Activated CD4-positive, alpha-beta memory T cell treated with anti-CD3 and anti-CD28 coated beads for 36 hours (primary cell): Measurements from ENCODE around the gene GHDC. TPM values are rescaled to one million over a fixed set of nuclear protein-coding genes. Genes with fewer than 3 reads are reported as not detected.
A peak's percentile ranks its signal among the peaks of the same experiment; 100 is the strongest.
"Not testable (repeated sequence)": the region's sequence is repeated elsewhere in the genome, so short reads cannot be mapped to it uniquely, and the experiment has no call there.

Experiments
- CTCF ChIA-PET: fragments of 350-600 bp; sonication (Branson Sonifier 250); formaldehyde crosslinking; loops from one replicate; lab custom pipeline; 2021; ENCODE audit warnings: antibody characterized with exemption, inconsistent platforms; lab: Charles Lee
- POLR2A ChIA-PET: fragments of 350-600 bp; sonication (Branson Sonifier 250); formaldehyde crosslinking; loops from one replicate; lab custom pipeline; 2021; ENCODE audit warnings: antibody characterized with exemption; lab: Charles Lee
- DNase-seq: peaks from one replicate; pipeline ENCODE4 v3.0.0-alpha.2; 2020
- H3K27ac Mint-ChIP-seq: one replicate; pipeline ENCODE4 v1.8.0; 2021; ENCODE audit warnings: mixed read lengths
- H3K27me3 Mint-ChIP-seq: one replicate; pipeline ENCODE4 v1.8.0; 2021; ENCODE audit warnings: mixed read lengths
- H3K36me3 Mint-ChIP-seq: one replicate; pipeline ENCODE4 v1.8.0; 2021; ENCODE audit warnings: mixed read lengths
- H3K4me1 Mint-ChIP-seq: one replicate; pipeline ENCODE4 v1.8.0; 2021; ENCODE audit warnings: low read depth, mixed read lengths
- H3K4me3 Mint-ChIP-seq: one replicate; pipeline ENCODE4 v1.8.0; 2021; ENCODE audit warnings: mild to moderate bottlenecking, mixed read lengths
- H3K9me3 Mint-ChIP-seq: one replicate; pipeline ENCODE4 v1.8.0; 2021; ENCODE audit warnings: mixed read lengths
- intact Hi-C: fragments of 100-400 bp; cut with micrococcal nuclease; formaldehyde crosslinking; loops from one replicate; pipeline ENCODE4 v1.15.1; 2023
- total RNA-seq, 2 experiments: library from RNA; stranded (reverse); gene quantifications; one replicate each; pipeline ENCODE4 v1.2.3, GENCODE V29; 2021

The GHDC gene, protein sequence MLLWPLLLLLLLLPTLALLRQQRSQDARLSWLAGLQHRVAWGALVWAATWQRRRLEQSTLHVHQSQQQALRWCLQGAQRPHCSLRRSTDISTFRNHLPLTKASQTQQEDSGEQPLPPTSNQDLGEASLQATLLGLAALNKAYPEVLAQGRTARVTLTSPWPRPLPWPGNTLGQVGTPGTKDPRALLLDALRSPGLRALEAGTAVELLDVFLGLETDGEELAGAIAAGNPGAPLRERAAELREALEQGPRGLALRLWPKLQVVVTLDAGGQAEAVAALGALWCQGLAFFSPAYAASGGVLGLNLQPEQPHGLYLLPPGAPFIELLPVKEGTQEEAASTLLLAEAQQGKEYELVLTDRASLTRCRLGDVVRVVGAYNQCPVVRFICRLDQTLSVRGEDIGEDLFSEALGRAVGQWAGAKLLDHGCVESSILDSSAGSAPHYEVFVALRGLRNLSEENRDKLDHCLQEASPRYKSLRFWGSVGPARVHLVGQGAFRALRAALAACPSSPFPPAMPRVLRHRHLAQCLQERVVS
- 10 to 100 TPM; 13.1 to 13.5 TPM for total RNA-seq

DNA sequence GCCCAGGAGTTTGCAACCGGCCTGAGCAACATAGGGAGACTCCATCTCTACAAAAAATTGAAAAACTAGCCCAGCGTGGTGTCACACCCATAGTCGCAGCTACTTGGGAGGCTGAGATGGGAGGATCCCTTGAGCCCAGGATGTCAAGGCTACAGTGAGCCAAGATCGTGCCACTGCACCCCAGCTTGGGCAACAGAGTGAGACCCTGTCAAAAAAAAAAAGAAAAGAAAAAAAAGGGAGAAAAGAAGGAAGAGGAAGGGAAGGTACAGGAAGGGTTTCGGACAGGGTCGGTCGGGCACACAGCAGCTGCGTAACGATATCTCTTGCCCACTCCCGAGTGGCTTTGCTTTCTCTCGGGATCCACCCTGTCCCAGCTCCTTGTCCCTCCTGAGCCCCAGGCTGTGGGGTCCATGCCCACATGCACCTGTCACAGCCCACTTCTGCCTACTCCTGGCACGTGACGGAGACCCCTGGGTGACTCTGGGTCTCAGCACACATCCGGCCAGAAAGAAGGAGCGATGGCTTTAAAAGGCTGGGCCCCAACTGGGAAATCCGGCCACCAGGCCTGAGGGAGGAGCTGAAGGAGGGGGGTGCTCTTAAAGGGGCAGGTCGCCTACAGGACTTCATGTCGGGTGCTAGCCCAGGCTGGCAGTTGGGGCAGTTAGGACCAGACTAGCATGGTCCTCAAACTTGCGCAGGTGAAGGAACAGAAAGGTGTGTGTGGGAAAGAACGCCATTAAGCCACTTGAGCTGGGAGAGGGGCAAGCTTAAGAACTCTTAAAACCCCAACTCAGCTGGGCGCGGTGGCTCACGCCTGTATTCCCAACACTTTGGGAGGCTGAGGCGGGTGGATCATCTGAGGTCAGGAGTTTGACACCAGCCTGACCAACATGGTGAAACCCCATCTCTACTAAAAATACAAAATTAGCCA is at the start of gene GHDC:
Gene GHDC (minus strand): TSS at position 526 of the 931 bp plus-strand sequence. CDS start 913 bp downstream, outside the sequence.
- POLR2A ChIA-PET, result interaction anchor here (1.0 to 2.6 kb wide), 7 partner anchors 10 to 194 kb away, joined by 3 to 9 read pairs (median 5); partner anchors contain the start of genes HCRT, KCNH4, STAT3 and STAT5A
- peak; percentile 89 for DNase-seq
- CTCF ChIA-PET, result interaction anchor here (1.5 to 3.5 kb wide), 4 partner anchors 10 to 95 kb away, joined by 4 to 26 read pairs (median 11); partner anchors contain the start of gene KCNH4
- peak within 1 kb of the TSS; percentile 81 for H3K4me3 Mint-ChIP-seq
- H3K4me1 Mint-ChIP-seq, result peaks cover 18% of the 10 kb centered on the region
- H3K27ac Mint-ChIP-seq, result peak within 1 kb of the TSS; percentile 68
- intact Hi-C loops, result loop anchor here (1.0 kb wide), 1 partner anchor 10 kb away; no protein-coding TSS in a partner anchor
- no peaks in the 10 kb centered on the region for H3K9me3 Mint-ChIP-seq
- H3K27me3 Mint-ChIP-seq, result no peaks in the 10 kb centered on the region
- no peaks in the 10 kb centered on the region for H3K36me3 Mint-ChIP-seq

DNA sequence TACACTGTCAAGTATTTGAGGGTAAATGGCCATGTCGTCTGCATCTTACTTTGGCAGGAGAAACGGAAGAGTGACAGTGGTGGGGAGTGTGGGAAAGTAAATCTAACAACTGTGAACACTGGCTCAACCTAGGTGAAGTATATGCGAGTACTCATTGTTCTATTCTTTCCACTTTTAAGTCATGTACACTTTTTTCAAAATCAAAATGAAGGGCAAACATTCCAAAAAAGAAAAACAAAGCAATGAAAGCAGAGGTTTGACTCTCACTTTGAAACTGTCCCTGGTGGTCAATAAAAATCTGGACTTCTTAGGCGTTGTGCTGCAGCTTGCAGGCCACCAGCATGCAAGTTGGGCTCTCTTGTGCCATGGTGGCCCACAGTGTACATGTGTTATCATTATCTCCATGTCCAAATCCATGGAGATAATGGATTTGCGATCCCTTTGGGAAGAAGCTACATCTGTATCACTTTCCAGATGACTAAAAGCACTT is 49.2 kb upstream of the GHDC start:
- ChIA-PET CTCF (interaction anchor here (0.7 to 2.0 kb wide), 4 partner anchors 8 to 26 kb away, joined by 3 to 8 read pairs (median 4); no protein-coding TSS in a partner anchor), POLR2A (interaction anchor here (0.6 kb wide), 2 partner anchors 11 to 27 kb away, joined by 3 read pairs; no protein-coding TSS in a partner anchor)
- no peak overlapping the region for H3K4me3 Mint-ChIP-seq
- peaks cover 48% of the 10 kb centered on the region for H3K4me1 Mint-ChIP-seq
- DNase-seq, result no peak
- intact Hi-C loops, result no loop called here
- no peaks in the 10 kb centered on the region for H3K9me3 Mint-ChIP-seq
- peak overlapping the region; percentile 60 for H3K27ac Mint-ChIP-seq
- H3K36me3 Mint-ChIP-seq, result peaks cover 16% of the 10 kb centered on the region
- H3K27me3 Mint-ChIP-seq, result no peaks in the 10 kb centered on the region

DNA sequence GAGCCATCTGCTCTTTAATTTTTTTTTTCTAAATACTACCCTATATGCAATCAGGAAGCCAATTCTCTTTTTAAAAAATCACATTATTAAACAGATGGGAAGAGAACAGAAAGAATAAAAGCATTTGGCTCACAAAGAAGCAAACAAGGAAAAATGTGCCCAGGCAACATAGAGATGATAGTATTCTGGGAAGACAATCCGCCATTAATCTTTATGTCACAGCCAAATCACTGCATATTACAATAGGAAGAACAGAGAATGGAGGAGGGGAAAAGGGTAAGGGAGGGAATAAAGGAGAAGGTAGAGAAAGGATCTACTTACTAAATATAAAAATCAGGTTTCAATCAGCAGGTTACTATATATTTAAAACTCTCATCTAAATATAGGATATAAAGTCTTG is 47.6 kb upstream of the GHDC start:
- Mint-ChIP-seq H3K27me3 (no peaks in the 10 kb centered on the region), H3K27ac (no peak overlapping the region), H3K4me3 (no peak overlapping the region), H3K4me1 (peaks cover 38% of the 10 kb centered on the region), H3K36me3 (peaks cover 10% of the 10 kb centered on the region), H3K9me3 (no peaks in the 10 kb centered on the region)
- intact Hi-C loops, result no loop called here
- ChIA-PET CTCF (no interaction called here), POLR2A (no interaction called here)
- no peak for DNase-seq

DNA sequence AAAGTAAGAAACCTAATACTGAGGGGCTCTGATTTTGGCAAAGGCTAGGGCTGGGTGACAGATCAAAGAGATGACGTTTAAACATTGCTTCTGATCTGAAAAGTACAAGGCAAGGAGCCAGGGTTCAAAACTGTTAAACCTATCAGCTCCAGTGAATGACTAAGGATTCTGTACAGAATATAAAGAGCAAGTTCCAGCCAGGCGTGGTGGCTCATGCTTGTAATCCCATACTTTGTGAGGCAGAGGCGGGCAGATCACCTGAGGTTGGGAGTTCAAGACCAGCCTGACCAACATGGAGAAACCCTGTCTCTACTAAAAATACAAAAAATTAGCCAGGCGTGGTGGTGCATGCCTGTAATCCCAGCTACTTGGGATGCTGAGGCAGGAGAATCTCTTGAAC is 46.6 kb upstream of the GHDC start:
- peaks cover 11% of the 10 kb centered on the region for H3K36me3 Mint-ChIP-seq
- DNase-seq, H3K9me3 Mint-ChIP-seq, H3K4me3 Mint-ChIP-seq, H3K27me3 Mint-ChIP-seq, H3K27ac Mint-ChIP-seq, POLR2A ChIA-PET, intact Hi-C loops: not testable (repeated sequence)
- H3K4me1 Mint-ChIP-seq, result peaks cover 36% of the 10 kb centered on the region
- CTCF ChIA-PET, result interaction anchor here (1.2 kb wide), 1 partner anchor 59 kb away, joined by 3 read pairs; no protein-coding TSS in a partner anchor

DNA sequence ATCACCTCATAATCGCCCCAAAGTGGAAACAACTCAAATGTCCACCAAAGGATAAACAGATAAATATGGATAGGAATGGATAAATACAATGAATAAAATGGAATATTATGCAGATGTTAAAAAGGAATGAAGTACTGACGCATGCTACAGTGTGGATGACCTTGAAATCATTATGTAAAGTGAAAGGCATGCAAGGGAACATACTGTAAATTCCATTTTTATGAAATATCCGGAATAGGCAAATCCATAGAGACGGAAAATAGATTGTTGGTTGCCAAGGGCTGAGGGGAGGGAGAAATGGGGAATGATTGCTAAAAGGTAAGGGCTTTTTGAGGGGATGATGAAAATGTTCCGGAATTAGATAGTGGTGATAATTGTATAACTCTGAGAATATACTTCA is 45.9 kb upstream of the GHDC start:
- H3K4me3 Mint-ChIP-seq, result no peak overlapping the region
- intact Hi-C loops, result no loop called here
- DNase-seq, result no peak
- peaks cover 11% of the 10 kb centered on the region for H3K36me3 Mint-ChIP-seq
- ChIA-PET CTCF (interaction anchor here (1.2 kb wide), 1 partner anchor 59 kb away, joined by 3 read pairs; no protein-coding TSS in a partner anchor), POLR2A (interaction anchor here (1.4 kb wide), 1 partner anchor 8 kb away, joined by 4 read pairs; no protein-coding TSS in a partner anchor)
- no peak overlapping the region for H3K27ac Mint-ChIP-seq
- no peaks in the 10 kb centered on the region for H3K27me3 Mint-ChIP-seq
- H3K9me3 Mint-ChIP-seq, result no peaks in the 10 kb centered on the region
- H3K4me1 Mint-ChIP-seq, result peaks cover 37% of the 10 kb centered on the region

DNA sequence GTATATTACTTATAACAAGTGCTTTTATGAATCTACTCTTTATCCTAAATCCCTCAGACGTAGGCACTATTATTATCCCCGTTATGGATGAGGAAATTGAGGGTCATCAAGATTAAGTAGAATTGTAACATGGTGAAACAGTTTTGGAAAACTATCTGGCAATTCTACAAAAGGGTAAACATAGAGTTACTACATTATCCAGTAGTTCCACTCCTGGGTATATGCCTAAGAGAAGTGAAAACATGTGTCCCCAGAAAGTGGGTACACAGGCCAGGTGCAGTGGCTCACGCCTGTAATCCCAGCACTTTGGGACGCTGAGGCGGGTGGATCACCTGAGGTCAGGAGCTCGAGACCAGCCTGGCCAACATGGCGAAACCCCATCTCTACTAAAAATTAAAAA is 45.3 kb upstream of the GHDC start:
- Mint-ChIP-seq H3K36me3 (peaks cover 11% of the 10 kb centered on the region), H3K4me1 (peaks cover 43% of the 10 kb centered on the region)
- intact Hi-C loops, H3K27me3 Mint-ChIP-seq, H3K9me3 Mint-ChIP-seq, H3K27ac Mint-ChIP-seq, H3K4me3 Mint-ChIP-seq, DNase-seq: not testable (repeated sequence)
- POLR2A ChIA-PET, result interaction anchor here (1.4 kb wide), 1 partner anchor 9 kb away, joined by 4 read pairs; no protein-coding TSS in a partner anchor
- CTCF ChIA-PET, result interaction anchor here (0.6 kb wide), 1 partner anchor 17 kb away, joined by 3 read pairs; no protein-coding TSS in a partner anchor

DNA sequence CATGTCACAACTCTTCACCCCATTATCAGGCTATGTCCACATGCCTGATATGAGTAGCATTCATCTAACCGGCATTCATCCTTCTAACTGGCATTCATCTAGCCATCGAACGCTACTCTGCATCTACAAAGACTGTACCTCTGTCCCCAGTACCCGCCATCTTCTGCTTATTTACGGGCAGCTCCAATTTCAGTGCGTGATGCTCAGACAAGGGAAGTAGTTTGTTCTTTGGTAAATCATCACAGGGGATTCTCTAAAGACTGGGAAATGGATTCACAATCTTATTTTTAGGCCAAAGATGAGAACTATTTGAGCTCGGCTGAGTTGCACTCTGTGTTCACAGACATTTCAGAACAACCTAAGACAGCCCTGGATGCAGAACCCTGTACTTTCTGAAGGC is 42.5 kb upstream of the GHDC start:
- CTCF ChIA-PET, result interaction anchor here (0.7 to 4.8 kb wide), 2 partner anchors 10 to 15 kb away, joined by 3 to 29 read pairs; no protein-coding TSS in a partner anchor
- Mint-ChIP-seq H3K4me1 (peaks cover 45% of the 10 kb centered on the region), H3K27me3 (no peaks in the 10 kb centered on the region), H3K9me3 (no peaks in the 10 kb centered on the region), H3K4me3 (no peak overlapping the region), H3K27ac (no peak overlapping the region), H3K36me3 (peaks cover 5% of the 10 kb centered on the region)
- intact Hi-C loops, result no loop called here
- DNase-seq, result no peak
- POLR2A ChIA-PET, result no interaction called here

DNA sequence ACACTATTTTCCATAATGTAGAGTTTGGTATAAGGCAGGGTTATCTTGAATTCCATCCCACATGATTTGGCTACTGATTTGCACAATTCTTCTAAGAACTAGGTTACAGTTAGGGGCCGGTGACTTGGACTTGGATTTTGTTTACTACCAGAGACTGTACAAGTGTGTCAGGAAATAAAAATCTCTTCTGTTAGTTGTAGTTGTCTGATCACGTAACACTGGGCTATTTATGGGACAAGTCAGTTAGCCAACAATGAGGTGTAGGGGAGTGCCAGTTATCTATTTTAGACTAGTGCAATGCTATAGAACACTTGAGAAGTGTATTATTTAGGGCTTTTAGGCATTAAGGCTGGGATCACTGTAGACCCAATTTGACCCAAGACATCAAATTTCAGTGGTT is 39.7 kb upstream of the GHDC start:
- Mint-ChIP-seq H3K36me3 (peaks cover 5% of the 10 kb centered on the region), H3K4me1 (peaks cover 43% of the 10 kb centered on the region), H3K27ac (peak overlapping the region; percentile 50), H3K9me3 (no peaks in the 10 kb centered on the region), H3K27me3 (no peaks in the 10 kb centered on the region), H3K4me3 (no peak overlapping the region)
- CTCF ChIA-PET, result interaction anchor here (1.0 to 4.8 kb wide), 2 partner anchors 12 to 13 kb away, joined by 3 to 29 read pairs; no protein-coding TSS in a partner anchor
- POLR2A ChIA-PET, result no interaction called here
- DNase-seq, result no peak
- intact Hi-C loops, result no loop called here

DNA sequence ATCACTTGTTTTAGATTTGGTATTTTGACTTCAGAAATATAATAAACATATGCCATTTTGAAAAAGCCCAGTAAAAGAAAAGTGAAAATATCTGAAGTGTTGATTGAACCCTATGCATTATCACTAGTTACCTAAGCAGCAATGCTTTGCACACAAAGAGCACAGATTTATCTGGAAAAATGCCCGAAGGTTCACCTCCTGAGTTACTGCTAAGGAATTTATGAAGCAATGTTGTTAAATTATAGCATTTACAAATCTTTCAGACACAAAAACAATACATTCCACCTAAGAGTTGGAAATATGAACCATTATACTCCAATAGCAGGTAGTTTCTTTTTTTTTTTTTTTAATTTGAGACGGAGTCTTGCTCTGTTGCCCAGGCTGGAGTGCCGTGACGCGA is 38.9 kb upstream of the GHDC start:
- no peak overlapping the region for H3K4me3 Mint-ChIP-seq

DNA sequence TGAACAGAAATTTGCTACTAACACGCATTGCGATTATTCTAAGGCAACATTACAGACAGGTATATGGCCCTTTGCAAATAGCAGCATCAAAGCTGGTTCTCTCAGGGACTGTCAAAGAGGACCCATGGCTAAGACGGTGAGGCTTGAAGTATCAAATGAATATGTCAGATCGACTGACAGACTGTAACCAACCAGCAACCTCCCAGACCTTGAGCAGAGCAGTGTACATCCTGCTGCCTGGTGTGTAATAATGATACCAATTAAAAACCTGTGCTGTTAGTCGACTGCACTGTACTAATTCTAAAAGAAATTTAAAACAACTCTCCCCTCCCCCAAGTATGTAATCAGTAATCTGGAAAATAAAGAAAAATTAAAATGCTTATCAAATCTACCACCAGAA is 35.9 kb upstream of the GHDC start:
- Mint-ChIP-seq H3K36me3 (peaks cover 16% of the 10 kb centered on the region), H3K27me3 (no peaks in the 10 kb centered on the region), H3K4me3 (no peak overlapping the region), H3K4me1 (peaks cover 47% of the 10 kb centered on the region), H3K9me3 (no peaks in the 10 kb centered on the region), H3K27ac (peak overlapping the region; percentile 46)
- CTCF ChIA-PET, result interaction anchor here (0.6 to 3.5 kb wide), 4 partner anchors 8 to 71 kb away, joined by 3 to 14 read pairs (median 4); partner anchors contain the start of gene KCNH4
- peak; percentile 48 for DNase-seq
- intact Hi-C loops, result loop anchor here (2.0 kb wide), 1 partner anchor 37 kb away; no protein-coding TSS in a partner anchor
- POLR2A ChIA-PET, result interaction anchor here (1.0 to 1.3 kb wide), 2 partner anchors 18 to 49 kb away, joined by 3 read pairs; no protein-coding TSS in a partner anchor

More for the DNA sequence above, 38.9 kb upstream of the GHDC start:
- ChIA-PET POLR2A (interaction anchor here (0.6 kb wide), 1 partner anchor 11 kb away, joined by 3 read pairs; no protein-coding TSS in a partner anchor), CTCF (interaction anchor here (1.1 to 3.5 kb wide), 2 partner anchors 11 to 173 kb away, joined by 5 to 14 read pairs; no protein-coding TSS in a partner anchor)
- Mint-ChIP-seq H3K4me1 (peaks cover 52% of the 10 kb centered on the region), H3K9me3 (no peaks in the 10 kb centered on the region), H3K27ac (peak overlapping the region; percentile 5), H3K36me3 (peaks cover 9% of the 10 kb centered on the region), H3K27me3 (no peaks in the 10 kb centered on the region)
- DNase-seq, result no peak
- intact Hi-C loops, result no loop called here
